H1 (cell line): ENCODE measurements around the gene ARSA. TPM values are rescaled to one million over a fixed set of nuclear protein-coding genes. Genes with fewer than 3 reads are reported as not detected.

Experiments
- CTCF ChIA-PET: fragments of 300-600 bp; sonication (Branson Sonifier 250); formaldehyde crosslinking; loops from one replicate; lab custom pipeline; 2021; ENCODE audit not compliant: partially characterized antibody; lab: Charles Lee
- POLR2A ChIA-PET: fragments of 300-600 bp; sonication (Branson Sonifier 250); formaldehyde crosslinking; loops from one replicate; lab custom pipeline; 2021; ENCODE audit warnings: inconsistent platforms; ENCODE audit not compliant: partially characterized antibody; lab: Charles Lee
- DNase-seq, 2 experiments: peaks; one replicate each; pipeline versions ENCODE4 v3.0.0 to v3.0.0-alpha.2; 2010 to 2022; ENCODE audit warnings: low spot score in 2 of 2, low read depth in 1 of 2, mixed read lengths in 1 of 2
- FAIRE-seq: peaks from 2 replicates; lab custom pipeline; 2011; peaks lifted over from hg19 to GRCh38; lab: Jason Lieb, UNC
- H2AFZ ChIP-seq: 2 replicates; pipeline ENCODE4 v1.8.1; 2012; ENCODE audit warnings: low read length, inconsistent platforms
- H2AK5ac ChIP-seq: 2 replicates; pipeline ENCODE4 v1.6.1; 2013; ENCODE audit warnings: low read depth, low read length
- H2BK120ac ChIP-seq: replicated peaks from 2 replicates; pipeline ENCODE3; 2013; ENCODE audit warnings: low read depth, low read length, inconsistent platforms
- H2BK12ac ChIP-seq: 2 replicates; pipeline ENCODE4 v1.6.1; 2013; ENCODE audit warnings: low read depth, low read length
- H2BK15ac ChIP-seq: 2 replicates; pipeline ENCODE4 v1.6.1; 2013; ENCODE audit warnings: low read length
- H2BK20ac ChIP-seq: 2 replicates; pipeline ENCODE4 v1.6.1; 2013; ENCODE audit warnings: low read length
- H2BK5ac ChIP-seq: 2 replicates; pipeline ENCODE4 v1.6.1; 2013; ENCODE audit warnings: low read depth, low read length
- H3K14ac ChIP-seq: 2 replicates; pipeline ENCODE4 v1.6.1; 2013; ENCODE audit warnings: inconsistent platforms; ENCODE audit not compliant: insufficient read length
- H3K18ac ChIP-seq: 2 replicates; pipeline ENCODE4 v1.6.1; 2013; ENCODE audit warnings: low read length; ENCODE audit errors: extremely low read depth
- H3K23ac ChIP-seq: 2 replicates; pipeline ENCODE4 v1.6.1; 2013; ENCODE audit warnings: inconsistent platforms; ENCODE audit not compliant: insufficient read length
- H3K23me2 ChIP-seq: 2 replicates; pipeline ENCODE4 v1.6.1; 2013; ENCODE audit warnings: low read depth, low read length
- H3K27ac ChIP-seq: 2 replicates; pipeline ENCODE4 v1.6.1; 2011; ENCODE audit warnings: low read depth, low read length, inconsistent platforms
- H3K27me3 ChIP-seq, 4 experiments: replicated peaks in 1 of 4; 1 replicate in 1 of 4; 2 replicates in 3 of 4; pipeline versions ENCODE4 v1.6.1 to v1.8.1; 2011 to 2013; ENCODE audit warnings: low read length in 3 of 4, mild to moderate bottlenecking in 3 of 4, inconsistent platforms in 2 of 4, mixed read lengths in 2 of 4, moderate library complexity in 1 of 4; ENCODE audit not compliant: control insufficient read depth in 3 of 4, insufficient read depth in 3 of 4; ENCODE audit errors: extremely low read depth in 1 of 4
- H3K36me3 ChIP-seq, 4 experiments: 2 replicates each; pipeline versions ENCODE4 v1.6.1 to v1.8.1; 2011 to 2013; ENCODE audit warnings: mild to moderate bottlenecking in 4 of 4, low read length in 3 of 4, moderate library complexity in 2 of 4, control low read depth in 1 of 4, inconsistent platforms in 1 of 4; ENCODE audit not compliant: insufficient read depth in 4 of 4, control insufficient read depth in 2 of 4
- H3K4ac ChIP-seq: replicated peaks from 2 replicates; pipeline ENCODE3; 2013; ENCODE audit warnings: low read length, low read depth, mixed read lengths, inconsistent platforms; ENCODE audit not compliant: insufficient read length
- H3K4me1 ChIP-seq, 4 experiments: replicated peaks in 1 of 4; 1 replicate in 1 of 4; 2 replicates in 3 of 4; pipeline versions ENCODE4 v1.6.1 to v1.8.1; 2011 to 2013; ENCODE audit warnings: low read length in 3 of 4, inconsistent platforms in 2 of 4, mixed read lengths in 1 of 4; ENCODE audit not compliant: insufficient read depth in 4 of 4, control insufficient read depth in 3 of 4
- H3K4me2 ChIP-seq, 2 experiments: 2 replicates each; pipeline versions ENCODE4 v1.6.1 to v1.8.1; 2011 to 2013; ENCODE audit warnings: low read depth in 2 of 2, low read length in 2 of 2, control low read depth in 1 of 2, inconsistent platforms in 1 of 2, mild to moderate bottlenecking in 1 of 2; ENCODE audit not compliant: insufficient read depth in 1 of 2
- H3K4me3 ChIP-seq, 4 experiments: fragments of 200-600, 300-600 bp in 1 of 4; sonication (generic), shearing (Covaris generic), sonication (Bioruptor Twin) in 1 of 4; 2 replicates each; pipeline versions ENCODE4 v1.5.1 to v1.8.1; 2011 to 2016; ENCODE audit warnings: low read length in 4 of 4, low read depth in 3 of 4, control low read depth in 2 of 4, inconsistent platforms in 2 of 4, mild to moderate bottlenecking in 2 of 4, mixed read lengths in 1 of 4, moderate library complexity in 1 of 4; ENCODE audit not compliant: insufficient read depth in 2 of 4; ENCODE audit errors: extremely low read depth in 1 of 4
- H3K56ac ChIP-seq: replicated peaks from 2 replicates; pipeline ENCODE3; 2013; ENCODE audit warnings: low read depth, mild to moderate bottlenecking, mixed read lengths, low read length, inconsistent platforms; ENCODE audit not compliant: insufficient read length
- H3K79me1 ChIP-seq: 2 replicates; pipeline ENCODE4 v1.6.1; 2013; ENCODE audit warnings: low read depth, low read length, control low read depth
- H3K79me2 ChIP-seq, 2 experiments: 2 replicates each; pipeline versions ENCODE4 v1.6.1 to v1.8.1; 2012 to 2013; ENCODE audit warnings: low read length in 2 of 2, mild to moderate bottlenecking in 2 of 2, inconsistent platforms in 1 of 2; ENCODE audit not compliant: insufficient read depth in 2 of 2, control insufficient read depth in 1 of 2
- H3K9ac ChIP-seq, 4 experiments: replicated peaks in 1 of 4; 1 replicate in 1 of 4; 2 replicates in 3 of 4; pipeline versions ENCODE4 v1.6.1 to v1.8.1; 2011 to 2013; ENCODE audit warnings: low read depth in 3 of 4, low read length in 3 of 4, control low read depth in 2 of 4, mild to moderate bottlenecking in 2 of 4, moderate library complexity in 2 of 4, inconsistent platforms in 1 of 4; ENCODE audit errors: extremely low read depth in 1 of 4
- H3K9me3 ChIP-seq, 2 experiments: 2 replicates each; pipeline versions ENCODE4 v1.6.1 to v1.8.1; 2012 to 2013; ENCODE audit warnings: mild to moderate bottlenecking in 2 of 2, moderate library complexity in 2 of 2, control low read depth in 1 of 2, inconsistent platforms in 1 of 2, low read depth in 1 of 2, low read length in 1 of 2, mixed read lengths in 1 of 2; ENCODE audit not compliant: insufficient read depth in 2 of 2
- H4K20me1 ChIP-seq, 2 experiments: replicated peaks in 1 of 2; 2 replicates each; pipeline versions ENCODE3 to v1.8.1; 2011 to 2013; ENCODE audit warnings: inconsistent platforms in 2 of 2, low read length in 2 of 2, mild to moderate bottlenecking in 1 of 2; ENCODE audit not compliant: insufficient read depth in 2 of 2, control insufficient read depth in 1 of 2
- H4K5ac ChIP-seq: 2 replicates; pipeline ENCODE4 v1.6.1; 2013; ENCODE audit warnings: low read length, low read depth, mixed read lengths, inconsistent platforms; ENCODE audit not compliant: insufficient read length
- H4K8ac ChIP-seq: 2 replicates; pipeline ENCODE4 v1.8.0; 2013; ENCODE audit warnings: mild to moderate bottlenecking, moderate library complexity, low read length, inconsistent platforms; ENCODE audit not compliant: insufficient read depth; ENCODE audit errors: extremely low read depth
- H4K91ac ChIP-seq: replicated peaks from 2 replicates; pipeline ENCODE3; 2013; ENCODE audit warnings: low read length, mixed read lengths, inconsistent platforms; ENCODE audit not compliant: insufficient read length
- CEBPB ChIP-seq: IDR thresholded peaks from 2 replicates; pipeline ENCODE4 v1.6.1; 2012; ENCODE audit warnings: low read depth, low read length
- CREB1 ChIP-seq: IDR thresholded peaks from 2 replicates; pipeline ENCODE4 v1.6.1; 2012; ENCODE audit warnings: inconsistent platforms
- EZH2 ChIP-seq: fragments of 200-600 bp; sonication (generic); IDR thresholded peaks from 2 replicates; pipeline ENCODE4 v1.7.1; 2012; ENCODE audit warnings: low read depth, mild to moderate bottlenecking, moderate library complexity, low read length, inconsistent platforms; ENCODE audit not compliant: severe bottlenecking
- GTF2F1 ChIP-seq: IDR thresholded peaks from 2 replicates; pipeline ENCODE4 v1.6.1; 2012; ENCODE audit warnings: low read depth, low read length, improper control_type of control experiment, borderline replicate concordance
- KDM5A ChIP-seq: fragments of 200-600 bp; IDR thresholded peaks from 2 replicates; pipeline ENCODE4 v1.7.1; 2012; ENCODE audit warnings: mild to moderate bottlenecking, low read length, inconsistent platforms, mixed read lengths
- NANOG ChIP-seq: IDR thresholded peaks from 2 replicates; pipeline ENCODE4 v1.6.1; 2011; ENCODE audit warnings: low read length, low read depth, mild to moderate bottlenecking, inconsistent platforms; ENCODE audit not compliant: insufficient read depth, poor library complexity, severe bottlenecking
- NRF1 ChIP-seq: IDR thresholded peaks from 2 replicates; pipeline ENCODE4 v1.6.1; 2011; ENCODE audit warnings: mild to moderate bottlenecking, low read depth, low read length, improper control_type of control experiment
- POU5F1 ChIP-seq: IDR thresholded peaks from 2 replicates; pipeline ENCODE4 v1.6.1; 2011; ENCODE audit warnings: low read depth, mild to moderate bottlenecking, low read length, moderate library complexity
- RXRA ChIP-seq: IDR thresholded peaks from 2 replicates; pipeline ENCODE4 v1.6.1; 2011; ENCODE audit warnings: low read depth, mild to moderate bottlenecking, low read length, moderate library complexity; ENCODE audit not compliant: insufficient read depth
- SIRT6 ChIP-seq: IDR thresholded peaks from one replicate; pipeline ENCODE4 v1.7.1; 2012; ENCODE audit warnings: low read length, inconsistent platforms
- SUZ12 ChIP-seq: fragments of 200-600 bp; sonication (generic); IDR thresholded peaks from 2 replicates; pipeline ENCODE4 v1.6.1; 2012; ENCODE audit warnings: mild to moderate bottlenecking, inconsistent platforms, low read length, moderate library complexity, mixed read lengths
- TBP ChIP-seq: IDR thresholded peaks from 2 replicates; pipeline ENCODE4 v1.6.1; 2011; ENCODE audit warnings: low read depth, low read length, improper control_type of control experiment
- TCF12 ChIP-seq: IDR thresholded peaks from 2 replicates; pipeline ENCODE4 v1.6.1; 2011; ENCODE audit warnings: low read depth, mild to moderate bottlenecking, low read length
- ZNF274 ChIP-seq: IDR thresholded peaks from 2 replicates; pipeline ENCODE4 v1.7.0; 2012; ENCODE audit warnings: low read length, borderline replicate concordance; ENCODE audit errors: extremely low read depth
- WGBS, 2 experiments: shearing (Covaris generic) in 1 of 2; methylation state at CpG; one replicate each; pipeline versions ENCODE4 v1.1.6 to v1.1.7; 2013 to 2015; ENCODE audit warnings: low lambda C conversion rate in 2 of 2, mixed read lengths in 2 of 2, inconsistent platforms in 1 of 2, low coverage in 1 of 2, missing lambda C conversion rate in 1 of 2; ENCODE audit not compliant: insufficient replicate concordance in 2 of 2, insufficient coverage in 1 of 2, insufficient read length in 1 of 2; ENCODE audit errors: extremely low coverage in 1 of 2, missing lambda C conversion rate in 1 of 2; 5-methylcytosine and 5-hydroxymethylcytosine counted together
- polyA plus RNA-seq, 7 experiments: library from polyadenylated mRNA; depleted of rRNA in 3 of 7; stranded (reverse) in 5 of 7; unstranded in 2 of 7; fragments of >200 nt in 5 of 7; fragments of 200-250 nt in 2 of 7; gene quantifications; 1 replicate in 5 of 7; 2 replicates in 1 of 7; 4 replicates in 1 of 7; pipeline versions ENCODE4 v1.2.1 to v1.2.3, GENCODE V29; 2011 to 2013; ENCODE audit warnings: missing spikeins in 2 of 7, mixed read lengths in 2 of 7
- total RNA-seq: library from RNA; stranded (reverse); fragmentation: NEBNext Ultra II Directional; extraction: Animal tissue kit (Norgen Biotek cat#: 25700); gene quantifications from 2 replicates; pipeline ENCODE4 v1.2.1, GENCODE V29; 2021
- TF ChIP-seq, protein P1 (sequence below): IDR thresholded peaks from 2 replicates; pipeline ENCODE4 v1.6.1; 2012; ENCODE audit warnings: inconsistent platforms

Gene ARSA
- total and polyA plus RNA-seq, 2 of the 8 experiments (the other 6 are each of a cell fraction or from before 2014, with no cell fraction given): 9.8 to 10.1 TPM

DNA sequence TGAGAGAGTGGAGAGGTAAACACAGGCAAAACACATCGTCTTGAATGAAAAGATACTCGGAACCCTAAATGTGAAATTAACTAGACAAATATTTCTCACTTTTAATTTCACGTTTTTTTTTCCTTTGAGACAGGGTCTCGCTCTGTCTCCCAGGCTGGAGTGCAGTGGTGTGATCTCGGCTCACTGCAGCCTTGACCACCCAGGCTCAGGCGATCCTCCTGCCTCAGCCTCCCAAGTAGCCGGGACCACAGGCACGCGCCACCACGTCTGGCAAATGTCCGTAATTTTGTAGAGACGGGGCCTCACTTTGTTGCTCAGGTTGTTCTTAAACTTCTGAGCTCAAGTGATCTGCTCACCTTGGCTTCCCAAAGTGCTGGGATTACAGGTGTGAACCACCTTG, 37.3 kb upstream of the ARSA start:
- Histone ChIP-seq H3K4me2 (no peak overlapping the region), H4K5ac (no peak overlapping the region), H2BK15ac (no peak overlapping the region), H3K36me3 (no peaks in the 10 kb centered on the region), H3K18ac (no peak overlapping the region), H2BK120ac (no peak overlapping the region), H3K56ac (no peak overlapping the region), H3K27ac (no peak overlapping the region), H2BK5ac (no peak overlapping the region), H3K27me3 (peaks cover 0 to 4% (median 0%) of the 10 kb centered on the region in 4 experiments; a peak in 3 of 7 replicates), H3K79me1 (no peaks in the 10 kb centered on the region), H3K23ac (no peak overlapping the region), H2BK12ac (no peak overlapping the region), H3K9ac (no peak overlapping the region), H2AFZ (no peak overlapping the region), H4K20me1 (no peaks in the 10 kb centered on the region), H3K79me2 (no peaks in the 10 kb centered on the region), H2BK20ac (no peak overlapping the region), H3K14ac (no peak overlapping the region), H3K9me3 (no peaks in the 10 kb centered on the region; a peak in 1 of 4 replicates), H4K8ac (no peak overlapping the region), H3K23me2 (no peaks in the 10 kb centered on the region; the same call in 1 of the 2 replicates), H3K4ac (no peak overlapping the region), H4K91ac (no peak overlapping the region), H3K4me1 (no peaks in the 10 kb centered on the region), H2AK5ac (no peak overlapping the region), H3K4me3 (no peak overlapping the region)
- WGBS, 2 experiments: 81% methylated on average over 10 of the region's 12 CpGs; no CpG with 5 or more reads in 1 of the 2 experiments
- ChIA-PET CTCF (interaction anchor here (0.9 to 2.3 kb wide), 3 partner anchors 26 to 44 kb away, joined by 4 to 6 read pairs (median 4); no protein-coding TSS in a partner anchor), POLR2A (interaction anchor here (0.6 kb wide), 1 partner anchor 296 kb away, joined by 3 read pairs; no protein-coding TSS in a partner anchor)
- FAIRE-seq (no peak), DNase-seq (no peak)
- TF ChIP-seq CEBPB (no peak), GTF2F1 (no peak), TBP (no peak), EZH2 (no peak), KDM5A (no peak), POU5F1 (no peak), ZNF274 (no peak), SIRT6 (no peak), CREB1 (no peak), TCF12 (no peak), RXRA (no peak), NANOG (no peak), NRF1 (no peak), SUZ12 (no peak)
- TF ChIP-seq, protein P1, sequence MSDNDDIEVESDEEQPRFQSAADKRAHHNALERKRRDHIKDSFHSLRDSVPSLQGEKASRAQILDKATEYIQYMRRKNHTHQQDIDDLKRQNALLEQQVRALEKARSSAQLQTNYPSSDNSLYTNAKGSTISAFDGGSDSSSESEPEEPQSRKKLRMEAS: no peak
